GM19239 (cell line): ENCODE measurements around the gene ITGA3.

Source experiments
- DNase-seq: peaks from one replicate; pipeline ENCODE4 v3.0.0; 2011; ENCODE audit warnings: low spot score; ENCODE audit not compliant: insufficient read length
- FAIRE-seq: peaks from 2 replicates; lab custom pipeline; 2011; peaks lifted over from hg19 to GRCh38; lab: Jason Lieb, UNC

The ITGA3 gene

DNA sequence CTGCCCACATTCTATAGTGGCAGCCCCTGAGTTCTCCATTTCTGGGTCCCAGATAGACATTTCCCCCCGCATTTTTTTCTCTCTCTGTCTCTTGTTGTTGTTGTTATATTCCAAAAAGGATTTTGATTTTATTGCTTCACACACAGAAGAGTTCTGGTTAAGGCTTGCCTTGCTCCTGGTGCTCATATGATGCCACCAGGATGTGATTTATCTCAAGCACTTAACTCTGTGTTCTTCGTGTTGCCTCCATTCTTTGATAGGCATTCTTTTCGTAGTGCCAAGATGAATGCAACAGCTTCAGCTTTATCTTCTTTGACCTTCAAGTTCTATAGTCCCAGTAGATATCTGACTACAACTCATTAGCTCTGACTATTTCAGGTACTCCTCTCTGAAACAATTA lies 9.1 kb downstream of the ITGA3 start:
- FAIRE-seq = no peak
- DNase-seq = no peak

DNA sequence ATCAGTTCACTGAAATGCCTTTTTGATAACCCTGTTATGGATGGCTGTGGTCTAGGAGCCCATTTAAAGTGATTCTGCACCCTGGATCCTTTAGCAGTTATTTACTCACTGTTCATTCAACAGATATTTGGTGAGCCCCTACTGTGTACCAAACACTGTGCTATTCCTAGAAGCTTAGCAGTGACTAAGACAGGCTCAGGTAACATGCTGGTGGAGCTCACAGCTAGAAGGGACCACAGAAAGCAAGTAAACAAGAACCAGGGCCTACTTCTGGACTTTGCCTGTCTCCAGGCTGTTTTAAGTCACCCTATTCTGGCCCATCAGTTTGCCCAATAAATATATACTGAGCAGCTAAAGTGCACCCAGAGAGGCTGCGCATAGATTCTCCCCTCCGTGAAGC lies 11.1 kb downstream of the ITGA3 start:
- DNase-seq (no peak), FAIRE-seq (no peak)

DNA sequence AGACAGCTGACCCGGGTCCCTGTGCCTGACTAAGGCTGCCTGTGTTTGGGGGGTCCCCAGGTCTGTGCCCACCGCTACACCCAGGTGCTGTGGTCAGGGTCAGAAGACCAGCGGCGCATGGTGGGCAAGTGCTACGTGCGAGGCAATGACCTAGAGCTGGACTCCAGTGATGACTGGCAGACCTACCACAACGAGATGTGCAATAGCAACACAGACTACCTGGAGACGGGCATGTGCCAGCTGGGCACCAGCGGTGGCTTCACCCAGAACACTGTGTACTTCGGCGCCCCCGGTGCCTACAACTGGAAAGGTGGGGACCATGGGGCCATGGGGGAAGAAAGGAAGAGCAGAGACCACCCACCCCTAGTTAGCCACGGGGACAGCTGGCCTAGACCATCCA lies 12.1 kb downstream of the ITGA3 start:
- DNase-seq (no peak), FAIRE-seq (no peak)

GRCh38 chr17:50070908-50071680 lies 15.2 kb downstream of the ITGA3 start:
- FAIRE-seq (no peak), DNase-seq (no peak)

GRCh38 chr17:50071692-50072091 lies 15.8 kb downstream of the ITGA3 start:
- DNase-seq = no peak
- no peak for FAIRE-seq

DNA sequence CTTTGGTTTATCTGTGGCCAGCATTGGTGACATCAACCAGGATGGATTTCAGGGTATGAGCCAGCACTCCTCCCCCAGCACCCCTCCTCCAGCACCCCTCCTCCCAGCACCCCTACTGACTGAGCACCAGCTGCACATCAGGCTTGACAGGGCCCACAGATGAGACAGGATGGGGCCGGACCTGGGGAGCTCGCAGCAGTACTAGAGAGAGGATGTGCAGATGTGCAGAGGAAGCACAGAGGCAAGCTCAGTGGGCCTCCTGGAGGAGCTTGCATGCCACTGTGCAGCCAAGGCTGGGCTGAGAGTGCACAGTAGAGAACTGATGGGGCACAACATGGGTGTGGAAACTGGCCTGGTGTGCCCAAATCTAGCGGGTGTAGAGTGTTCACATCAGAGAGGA lies 16.2 kb downstream of the ITGA3 start:
- FAIRE-seq (no peak), DNase-seq (no peak)

DNA sequence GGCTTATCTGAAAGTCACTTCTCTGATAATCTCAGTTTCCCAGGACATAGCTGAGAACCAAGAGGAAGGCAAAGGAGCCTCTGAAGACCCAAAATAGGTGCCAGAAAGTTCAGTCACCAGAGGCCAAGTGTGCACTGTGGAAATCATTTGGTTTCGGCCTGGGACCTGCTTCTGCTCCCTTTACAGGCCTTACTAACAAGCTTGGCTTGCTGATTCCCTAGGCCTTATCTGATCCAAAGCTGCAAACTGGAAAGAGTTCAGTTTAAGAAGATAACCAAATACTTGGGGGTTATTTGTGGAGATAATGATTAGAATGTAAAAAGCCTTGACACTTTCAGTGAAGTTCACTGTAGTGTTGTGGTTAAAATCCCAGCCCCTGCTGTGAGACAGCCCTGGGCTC lies 17.0 kb downstream of the ITGA3 start:
- no peak for DNase-seq
- no peak for FAIRE-seq

DNA sequence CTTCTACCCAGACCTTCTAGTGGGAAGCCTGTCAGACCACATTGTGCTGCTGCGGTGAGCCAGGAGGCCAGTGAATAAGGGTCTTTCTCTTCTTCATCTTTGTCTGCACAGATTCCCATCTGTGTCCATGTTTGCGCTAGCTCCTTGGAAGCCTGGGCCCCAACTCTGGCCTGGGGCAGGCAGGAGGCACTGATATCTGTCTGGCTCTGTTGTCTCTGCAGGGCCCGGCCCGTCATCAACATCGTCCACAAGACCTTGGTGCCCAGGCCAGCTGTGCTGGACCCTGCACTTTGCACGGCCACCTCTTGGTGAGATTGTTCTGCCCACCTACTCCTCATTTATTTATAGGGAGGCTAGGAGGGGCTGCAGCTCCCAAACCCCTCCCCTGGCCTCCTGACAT lies 18.3 kb downstream of the ITGA3 start:
- FAIRE-seq (no peak), DNase-seq (no peak)

GRCh38 chr17:50075446-50076032 lies 19.6 kb downstream of the ITGA3 start:
- no peak for FAIRE-seq

DNA sequence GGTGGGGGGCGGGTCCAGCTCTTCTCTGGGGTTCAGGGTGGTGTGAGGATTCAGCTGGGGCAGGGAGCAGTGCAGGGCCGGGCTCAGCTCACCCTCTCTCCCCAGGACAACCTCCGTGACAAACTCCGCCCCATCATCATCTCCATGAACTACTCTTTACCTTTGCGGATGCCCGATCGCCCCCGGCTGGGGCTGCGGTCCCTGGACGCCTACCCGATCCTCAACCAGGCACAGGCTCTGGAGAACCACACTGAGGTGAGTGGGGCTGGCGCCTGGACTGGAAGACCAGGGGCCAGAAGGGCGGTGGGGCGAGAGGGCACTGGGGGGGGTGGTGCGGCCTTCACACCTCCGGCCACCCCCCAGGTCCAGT lies 20.3 kb downstream of the ITGA3 start:
- DNase-seq = no peak
- FAIRE-seq = no peak

More at GRCh38 chr17:50075446-50076032, 19.6 kb downstream of the ITGA3 start:
- DNase-seq = no peak

DNA sequence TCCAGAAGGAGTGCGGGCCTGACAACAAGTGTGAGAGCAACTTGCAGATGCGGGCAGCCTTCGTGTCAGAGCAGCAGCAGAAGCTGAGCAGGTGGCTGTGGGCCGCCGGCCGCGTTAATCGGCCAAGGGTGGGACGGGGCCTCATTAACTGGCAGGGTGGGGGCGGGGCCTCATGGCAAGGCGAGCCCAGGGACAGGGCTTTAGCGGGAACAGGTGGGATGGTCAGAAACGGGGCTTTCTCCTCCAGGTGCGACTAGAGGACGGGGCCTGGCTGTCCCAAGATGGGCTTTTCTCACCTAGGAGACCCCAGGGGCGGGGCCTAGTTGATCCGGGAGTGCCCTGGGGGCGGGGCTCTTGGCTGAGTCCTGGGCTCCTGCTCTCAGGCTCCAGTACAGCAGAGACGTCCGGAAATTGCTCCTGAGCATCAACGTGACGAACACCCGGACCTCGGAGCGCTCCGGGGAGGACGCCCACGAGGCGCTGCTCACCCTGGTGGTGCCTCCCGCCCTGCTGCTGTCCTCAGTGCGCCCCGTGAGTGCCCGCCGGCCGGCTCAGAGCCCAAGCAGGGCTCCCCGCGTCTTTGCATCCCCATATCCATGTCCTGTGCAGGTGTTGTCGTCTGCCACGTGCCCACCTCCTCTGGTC lies 20.8 kb downstream of the ITGA3 start:
- no peak for FAIRE-seq
- DNase-seq = no peak

GRCh38 chr17:50078430-50078829 lies 22.5 kb downstream of the ITGA3 start:
- DNase-seq = no peak
- no peak for FAIRE-seq

- DNase-seq (peak; percentile 67), FAIRE-seq (no peak)
Observed at GRCh38 chr17:50079334-50080095, 23.6 kb downstream of the ITGA3 start.

GRCh38 chr17:50080096-50080480 lies 24.2 kb downstream of the ITGA3 start:
- no peak for DNase-seq
- no peak for FAIRE-seq

DNA sequence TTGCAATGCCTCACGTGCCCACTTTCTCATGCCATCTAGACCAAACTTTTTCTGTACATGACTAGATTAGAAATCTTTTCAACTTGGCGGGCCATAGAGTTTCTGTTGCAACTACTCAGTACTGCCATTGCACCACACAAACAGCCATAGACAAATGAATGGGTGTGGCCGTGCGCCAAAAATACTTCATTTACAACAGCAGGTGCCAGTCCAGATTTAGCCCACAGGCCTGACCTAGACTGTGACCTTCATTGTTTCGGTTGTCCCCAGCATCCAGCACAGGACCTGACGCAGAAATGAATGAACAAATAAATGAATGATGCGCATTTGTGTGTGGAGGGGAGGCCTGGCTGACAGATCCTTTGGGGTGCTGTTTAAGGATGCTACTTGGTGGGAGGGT lies 24.9 kb downstream of the ITGA3 start:
- DNase-seq = no peak
- FAIRE-seq = no peak

- no peak for FAIRE-seq
- no peak for DNase-seq
Observed at GRCh38 chr17:50081757-50082156, 25.8 kb downstream of the ITGA3 start.

GRCh38 chr17:50087246-50087911 lies 31.5 kb downstream of the ITGA3 start:
- DNase-seq = peak; percentile 82
- peak; percentile 90 for FAIRE-seq

- FAIRE-seq = no peak
- DNase-seq = no peak
Observed at GRCh38 chr17:50087912-50088405, 32.0 kb downstream of the ITGA3 start.

GRCh38 chr17:50088952-50089825 lies 33.3 kb downstream of the ITGA3 start:
- DNase-seq = no peak

More at GRCh38 chr17:50088952-50089825, 33.3 kb downstream of the ITGA3 start:
- FAIRE-seq = no peak
